K562 (cell line): ENCODE data around the gene ZNF597. TPM values are rescaled to one million over a fixed set of nuclear protein-coding genes. Genes with fewer than 3 reads are reported as not detected.

Source experiments
- ASH1L ChIP-seq: fragments of 450-650 bp; IDR thresholded peaks from 2 replicates; pipeline ENCODE4 v1.6.1; 2018; ENCODE audit warnings: borderline replicate concordance, mild to moderate bottlenecking, low read depth; ENCODE audit not compliant: partially characterized antibody
- CCNT2 ChIP-seq: IDR thresholded peaks from 2 replicates; pipeline ENCODE4 v1.6.1; 2011; ENCODE audit warnings: borderline replicate concordance, low read depth, mild to moderate bottlenecking, moderate library complexity, mixed read lengths, low read length; ENCODE audit not compliant: insufficient read length; ENCODE audit errors: extremely low read depth
- E2F6 ChIP-seq, 2 experiments: IDR thresholded peaks; 2 replicates each; pipeline ENCODE4 v1.6.1; 2011; ENCODE audit warnings: borderline replicate concordance in 1 of 2, control low read depth in 1 of 2, low read depth in 1 of 2, low read length in 1 of 2, mild to moderate bottlenecking in 1 of 2, mixed read lengths in 1 of 2, moderate library complexity in 1 of 2; ENCODE audit not compliant: insufficient read depth in 1 of 2, insufficient read length in 1 of 2, poor library complexity in 1 of 2, severe bottlenecking in 1 of 2; ENCODE audit errors: extremely low read depth in 1 of 2
- EGR1 ChIP-seq: fragments of 450-650 bp; conservative IDR thresholded peaks from 2 replicates; pipeline ENCODE4 v1.6.1; 2017; ENCODE audit warnings: mild to moderate bottlenecking
- FOS ChIP-seq: IDR thresholded peaks from 3 replicates; pipeline ENCODE4 v1.6.1; 2011; ENCODE audit not compliant: insufficient read length; ENCODE audit errors: extremely low read depth
- GABPA ChIP-seq: fragments of 200-800 bp; sonication (Bioruptor generic); conservative IDR thresholded peaks from 2 replicates; pipeline ENCODE4 v1.6.1; 2016; ENCODE audit warnings: low read depth, missing genetic modification characterization, missing compliant biosample characterization
- GABPB1 ChIP-seq: sonication (generic); formaldehyde crosslinking; IDR thresholded peaks from 2 replicates; pipeline ENCODE4 v1.8.0; 2022; ENCODE audit warnings: mild to moderate bottlenecking, missing genetic modification reagents
- HDGF ChIP-seq: fragments of 450-650 bp; IDR thresholded peaks from 2 replicates; pipeline ENCODE4 v1.6.1; 2016
- POLR2G ChIP-seq: fragments of 200-400 bp; formaldehyde crosslinking; IDR thresholded peaks from 2 replicates; pipeline ENCODE4 v1.6.1; 2017; ENCODE audit warnings: low read depth, mild to moderate bottlenecking, antibody characterized with exemption, low read length, moderate library complexity
- POLR3A ChIP-seq: IDR thresholded peaks from 2 replicates; pipeline ENCODE4 v1.6.1; 2011; ENCODE audit warnings: borderline replicate concordance, mild to moderate bottlenecking, moderate library complexity; ENCODE audit not compliant: insufficient read length, insufficient read depth; ENCODE audit errors: extremely low read depth
- RBFOX2 ChIP-seq: fragments of 200-400 bp; formaldehyde crosslinking; IDR thresholded peaks from 2 replicates; pipeline ENCODE4 v1.6.1; 2017; ENCODE audit warnings: low read depth, mild to moderate bottlenecking, low read length, moderate library complexity
- SP2 ChIP-seq: IDR thresholded peaks from 2 replicates; pipeline ENCODE4 v1.6.1; 2011; ENCODE audit warnings: mild to moderate bottlenecking, low read depth, low read length, moderate library complexity; ENCODE audit not compliant: poor library complexity, severe bottlenecking; ENCODE audit errors: extremely low read depth
- SPI1 ChIP-seq: IDR thresholded peaks from 2 replicates; pipeline ENCODE4 v1.6.1; 2011; ENCODE audit warnings: low read depth, low read length, control low read depth, borderline replicate concordance
- SRSF7 ChIP-seq: fragments of 200-400 bp; formaldehyde crosslinking; optimal IDR thresholded peaks from 2 replicates; pipeline ENCODE3; 2017; ENCODE audit warnings: mild to moderate bottlenecking, low read depth, low read length
- ZFX ChIP-seq: sonication (generic); formaldehyde crosslinking; IDR thresholded peaks from 2 replicates; pipeline ENCODE4 v1.8.0; 2022; ENCODE audit warnings: mild to moderate bottlenecking, missing genetic modification reagents, moderate library complexity
- ZNF324 ChIP-seq: fragments of 250-450 bp; sonication (Bioruptor Pico); IDR thresholded peaks from 2 replicates; pipeline ENCODE4 v1.4.0; 2020; ENCODE audit warnings: mild to moderate bottlenecking
- ZNF408 ChIP-seq: fragments of 250-450 bp; sonication (Bioruptor Pico); IDR thresholded peaks from 2 replicates; pipeline ENCODE4 v1.4.0; 2020; ENCODE audit warnings: low read depth, mild to moderate bottlenecking, moderate library complexity
- ZNF431 ChIP-seq: sonication (generic); formaldehyde crosslinking; IDR thresholded peaks from 2 replicates; pipeline ENCODE4 v1.8.0; 2022; ENCODE audit warnings: mild to moderate bottlenecking, missing genetic modification reagents
- ZNF512 ChIP-seq: IDR thresholded peaks from 2 replicates; pipeline ENCODE4 v1.6.1; 2016; ENCODE audit warnings: missing genetic modification characterization, missing compliant biosample characterization
- ZNF740 ChIP-seq, 3 experiments: fragments of 200-800 bp in 1 of 3; sonication (Bioruptor generic) in 1 of 3; sonication (generic) in 1 of 3; formaldehyde crosslinking in 1 of 3; IDR thresholded peaks; 2 replicates each; pipeline versions ENCODE4 v1.6.1 to v1.8.0; 2016 to 2022; ENCODE audit warnings: mild to moderate bottlenecking in 2 of 3, missing compliant biosample characterization in 2 of 3, missing genetic modification characterization in 2 of 3, missing genetic modification reagents in 1 of 3
- ZNF77 ChIP-seq: fragments of 250-450 bp; sonication (Bioruptor Pico); IDR thresholded peaks from 2 replicates; pipeline ENCODE4 v1.5.0; 2020
- polyA plus RNA-seq, 8 experiments: library from polyadenylated mRNA; depleted of rRNA in 4 of 8; stranded (reverse) in 5 of 8; unstranded in 3 of 8; fragments of >200 nt; fragmentation: Nextera tagmentation in 2 of 8; fragmentation: Illumina TruSeq in 1 of 8; extraction: Ambion mirVana in 2 of 8; extraction: Trizol in 1 of 8; gene quantifications; 2 replicates each; pipeline versions ENCODE4 v1.2.1 to v1.2.3, GENCODE V29; 2011 to 2014; ENCODE audit warnings: inconsistent platforms in 1 of 8, missing spikeins in 1 of 8
- total RNA-seq, 7 experiments: library from RNA; depleted of rRNA in 6 of 7; stranded (reverse); fragments of >200 nt in 6 of 7; fragmentation: Illumina TruSeq in 2 of 7; extraction: Trizol in 2 of 7; gene quantifications; 2 replicates each; pipeline versions ENCODE4 v1.2.1 to v1.2.3, GENCODE V29; 2011 to 2021; ENCODE audit warnings: low replicate concordance in 1 of 7
- TF ChIP-seq, protein P1 (sequence below): fragments of 450-650 bp; IDR thresholded peaks from 2 replicates; pipeline ENCODE4 v1.6.1; 2016

The ZNF597 gene
- total and polyA plus RNA-seq, 9 of the 15 experiments (the other 6 are each of a cell fraction or from before 2014, with no cell fraction given) = 0.14 to 0.68 (median 0.42) TPM

DNA sequence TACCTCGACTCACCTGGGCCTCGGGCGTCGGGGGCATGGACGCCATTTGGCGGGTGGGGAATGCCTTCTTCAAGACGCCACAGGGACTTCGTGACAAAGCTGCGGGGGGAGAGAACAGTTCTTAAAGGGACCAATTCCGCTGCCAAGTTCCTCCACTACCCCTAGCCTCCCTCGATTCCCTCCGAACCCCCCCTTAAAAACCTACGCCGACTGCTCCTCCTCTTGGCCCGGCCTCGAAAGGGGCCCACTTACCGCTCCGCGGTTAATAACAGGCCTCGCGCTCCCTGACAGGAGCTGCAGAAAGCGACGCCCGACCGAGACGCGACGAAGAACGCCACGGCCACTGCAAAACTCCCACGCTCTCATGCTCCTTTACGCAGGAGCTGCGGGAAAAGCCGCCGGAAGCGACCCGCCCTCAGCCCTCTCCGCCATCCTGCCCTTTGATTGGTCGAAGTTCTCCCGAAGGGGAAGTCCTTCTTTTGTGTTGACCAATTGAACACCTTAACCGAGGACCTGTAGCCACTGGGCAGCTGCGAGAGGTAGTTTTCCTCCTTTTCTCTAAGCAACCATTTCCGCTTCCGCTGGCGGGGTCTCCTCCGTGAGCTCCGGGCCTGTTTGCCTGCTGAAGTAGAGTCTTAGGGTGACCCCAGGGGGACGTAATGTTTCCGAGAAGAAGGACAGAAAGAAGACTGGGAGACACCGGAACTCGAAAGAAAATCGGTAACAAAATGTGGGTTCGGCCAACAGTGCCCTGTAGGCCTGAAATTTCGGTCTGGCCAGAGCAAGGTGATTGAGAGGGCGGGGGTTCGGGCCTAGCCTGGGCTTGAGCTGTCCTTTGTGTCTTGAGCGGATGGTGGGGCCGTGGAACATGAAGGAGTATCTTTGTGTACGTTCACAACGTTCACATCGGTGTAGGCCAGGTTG is at the start of gene ZNF597, which contains the start of gene NAA60 (continued):
- TF ChIP-seq POLR2G (peak; percentile 67), SPI1 (0 out of 2 replicates have a peak, but pooled peaks have one; percentile 32), ZNF324 (no peak), ZNF512 (no peak), ZNF77 (CRISPR knock-in tag) (no peak), SP2 (peak; percentile 28), FOS (peak; percentile 38), ZNF431 (CRISPR knock-in tag) (no peak), POLR3A (no peak), EGR1 (peak; percentile 65), ZFX (CRISPR knock-in tag) (peak; percentile 65), HDGF (no peak), ZNF740 (CRISPR knock-in tag; IDR thresholded peaks at IDR 0.05) (no peak), ZNF740 (tag; IDR thresholded peaks at IDR 0.05) (no peak), CCNT2 (no peak), ASH1L (peak; percentile 56), GABPB1 (peak; percentile 81), RBFOX2 (peak; percentile 63), ZNF408 (CRISPR knock-in tag) (no peak), GABPA (tag) (peak; percentile 84), SRSF7 (no peak), E2F6 (IDR thresholded peaks at IDR 0.05; ENCODE audit: borderline replicate concordance in 1 of 2, extremely low read depth in 1 of 2, insufficient read depth in 1 of 2, insufficient read length in 1 of 2, low read depth in 1 of 2, low read length in 1 of 2, poor library complexity in 1 of 2, severe bottlenecking in 1 of 2) (peak in 1 of 2 experiments; percentile 53)
- TF ChIP-seq, protein P1, sequence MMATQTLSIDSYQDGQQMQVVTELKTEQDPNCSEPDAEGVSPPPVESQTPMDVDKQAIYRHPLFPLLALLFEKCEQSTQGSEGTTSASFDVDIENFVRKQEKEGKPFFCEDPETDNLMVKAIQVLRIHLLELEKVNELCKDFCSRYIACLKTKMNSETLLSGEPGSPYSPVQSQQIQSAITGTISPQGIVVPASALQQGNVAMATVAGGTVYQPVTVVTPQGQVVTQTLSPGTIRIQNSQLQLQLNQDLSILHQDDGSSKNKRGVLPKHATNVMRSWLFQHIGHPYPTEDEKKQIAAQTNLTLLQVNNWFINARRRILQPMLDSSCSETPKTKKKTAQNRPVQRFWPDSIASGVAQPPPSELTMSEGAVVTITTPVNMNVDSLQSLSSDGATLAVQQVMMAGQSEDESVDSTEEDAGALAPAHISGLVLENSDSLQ = no peak
